Left lung (tissue), 10 donors: Measurements from ENCODE around the gene WWTR1. TPM values are rescaled to one million over a fixed set of nuclear protein-coding genes. Genes with fewer than 3 reads are reported as not detected.
A peak's percentile ranks its signal among the peaks of the same experiment; 100 is the strongest.

Experiments used
- ATAC-seq: fragments of 200-7000 bp; cut with Tn5 transposase; one replicate; pipeline ENCODE4 v1.9.1; 2020; ENCODE audit warnings: moderate library complexity
- DNase-seq, 4 donors: peaks; one replicate each; pipeline ENCODE4 v3.0.0-alpha.2; 2013 to 2020
- H3K27ac ChIP-seq, 2 donors: fragments of 200-600 bp; sonication (generic) in 1 of 2; one replicate each; pipeline versions ENCODE4 v1.5.0 to v1.8.0; 2020 to 2021
- H3K27me3 ChIP-seq, 2 donors: fragments of 200-600 bp; sonication (generic) in 1 of 2; one replicate each; pipeline versions ENCODE4 v1.5.0 to v1.8.0; 2020 to 2021
- H3K36me3 ChIP-seq, 2 donors: fragments of 200-600 bp; sonication (generic) in 1 of 2; one replicate each; pipeline versions ENCODE4 v1.5.0 to v1.8.0; 2020 to 2021
- H3K4me1 ChIP-seq, 2 donors: fragments of 200-600 bp; one replicate each; pipeline ENCODE4 v1.8.0; 2021
- H3K4me3 ChIP-seq, 2 donors: fragments of 200-600 bp; sonication (generic) in 1 of 2; one replicate each; pipeline versions ENCODE4 v1.5.0 to v1.8.0; 2020 to 2021; ENCODE audit warnings: mild to moderate bottlenecking in 1 of 2
- H3K9me3 ChIP-seq, 2 donors: fragments of 200-600 bp; sonication (generic) in 1 of 2; one replicate each; pipeline versions ENCODE4 v1.5.0 to v1.8.0; 2020 to 2021
- CTCF ChIP-seq, 2 donors: fragments of 200-600 bp; sonication (generic) in 1 of 2; IDR thresholded peaks; one replicate each; pipeline versions ENCODE4 v1.5.0 to v1.8.0; 2021; ENCODE audit warnings: antibody characterized with exemption in 2 of 2
- intact Hi-C, 2 donors: fragments of 100-400 bp; cut with DNase I; formaldehyde crosslinking; loops; one replicate each; pipeline versions ENCODE4 v1.11.2 to v1.14.2; 2022
- polyA plus RNA-seq, 6 donors: library from polyadenylated mRNA; unstranded; fragments of 120-200 nt; gene quantifications; one replicate each; pipeline ENCODE4 v1.2.1, GENCODE V29; 2013; ENCODE audit not compliant: insufficient read length in 6 of 6
- total RNA-seq, 2 donors: library from RNA; stranded (reverse); fragmentation: NEBNext Ultra II Directional; extraction: Animal tissue kit (Norgen Biotek cat#: 25700); gene quantifications; one replicate each; pipeline ENCODE4 v1.2.1, GENCODE V29; 2021
- donor health status: DM: no; HTN: yes; CAD: no.
- donor health status: DM: no; HTN: no; CAD: no.

Gene WWTR1
- total and polyA plus RNA-seq, 8 donors: 74.2 to 124 (median 107) TPM

DNA sequence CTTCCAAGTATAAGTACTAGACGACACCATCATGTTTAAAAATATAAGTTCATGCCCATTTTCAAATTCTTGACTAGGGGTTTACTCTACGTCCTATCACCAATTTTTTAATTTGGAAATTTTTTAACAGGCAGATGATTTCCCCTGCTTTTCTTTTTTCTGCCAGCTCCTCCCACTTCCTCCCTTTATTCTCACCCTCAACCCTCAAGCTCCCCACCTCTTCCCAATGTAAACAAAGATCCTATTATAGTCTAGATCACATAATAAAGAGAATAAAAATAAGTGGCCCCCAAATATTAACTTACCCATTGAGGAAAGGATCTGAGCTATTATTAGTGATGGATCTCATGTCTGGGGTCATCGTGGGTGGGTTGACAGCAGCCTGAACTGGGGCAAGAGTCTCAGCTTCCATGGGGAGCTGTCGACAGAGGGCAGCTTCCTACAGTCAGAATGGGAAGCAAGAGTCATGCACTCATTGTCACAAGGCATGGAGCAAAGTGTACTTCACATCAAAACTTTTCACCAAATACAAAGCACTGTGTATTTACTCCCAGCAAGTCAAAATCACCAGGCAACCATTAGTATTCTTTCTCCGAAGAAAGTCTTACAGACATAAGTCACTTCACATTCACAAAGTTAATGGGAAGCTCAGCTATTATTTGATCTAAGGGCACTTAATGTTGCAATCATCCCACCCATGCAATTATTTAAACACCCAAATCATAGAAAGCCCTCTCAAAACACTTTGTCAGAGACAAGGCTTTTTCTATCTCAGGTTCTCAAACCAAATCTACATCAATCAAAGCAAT lies 130.1 kb downstream of the WWTR1 start:
- Histone ChIP-seq H3K4me3 (no peak overlapping the region), H3K9me3 (no peaks in the 10 kb centered on the region), H3K27ac (peak overlapping the region; percentile 68 to 83), H3K4me1 (peaks cover 8 to 20% of the 10 kb centered on the region in 2 donors), H3K27me3 (no peaks in the 10 kb centered on the region), H3K36me3 (no peaks in the 10 kb centered on the region)
- no peak for TF ChIP-seq CTCF (IDR thresholded peaks at IDR 0.05)
- peak; percentile 92 for ATAC-seq
- DNase-seq: peak in 1 of 4 donors; percentile 51
- intact Hi-C loops: loop anchor here in 1 of 2 donors (5.0 to 10.0 kb wide), 2 partner anchors 130 to 187 kb away; partner anchors contain the start of gene WWTR1

DNA sequence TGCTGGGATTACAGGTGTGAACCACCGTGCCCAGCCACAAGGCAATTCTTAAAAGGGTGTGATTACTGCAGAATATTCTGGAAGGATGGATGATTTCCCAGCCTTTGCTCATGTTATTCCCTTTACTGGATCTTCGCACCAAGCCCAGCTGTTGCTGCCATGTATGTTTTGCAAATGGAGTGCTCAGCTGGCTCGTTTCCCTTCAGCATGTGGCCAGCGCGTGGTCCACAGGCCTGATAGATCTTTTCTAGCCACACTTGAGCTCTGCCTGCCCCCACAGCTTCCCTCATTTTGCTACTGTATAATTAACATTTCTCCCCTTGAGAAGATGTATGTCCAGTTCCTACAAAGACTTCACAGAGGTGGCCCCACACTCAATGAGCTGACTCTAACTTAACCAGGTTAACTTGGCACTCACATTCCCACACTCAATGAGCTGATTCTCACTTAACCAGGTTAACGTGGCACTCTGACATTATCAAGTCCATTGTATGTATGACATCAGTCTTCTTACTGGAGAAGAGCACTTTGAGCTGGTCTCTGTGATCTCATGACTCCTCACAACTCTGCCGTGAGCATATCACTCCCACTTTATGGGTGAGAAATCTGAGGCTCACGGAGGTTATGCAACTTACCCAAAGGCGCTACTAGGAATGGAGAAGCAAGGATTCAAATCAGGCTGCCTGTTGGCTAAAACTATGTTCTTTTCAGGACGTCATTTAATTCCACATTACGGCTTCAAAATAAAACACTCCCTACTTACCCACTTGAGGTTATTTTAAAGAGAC lies 134.1 kb downstream of the WWTR1 start:
- peaks cover 7 to 20% of the 10 kb centered on the region in 2 donors for H3K4me1 ChIP-seq
- no peak overlapping the region for H3K27ac ChIP-seq
- no peak for TF ChIP-seq CTCF (IDR thresholded peaks at IDR 0.05)
- peaks cover 0 to 11% of the 10 kb centered on the region in 2 donors for H3K36me3 ChIP-seq
- intact Hi-C loops: loop anchor here in 1 of 2 donors (10.0 kb wide), 1 partner anchor 191 kb away; no protein-coding TSS in a partner anchor
- no peaks in the 10 kb centered on the region for H3K9me3 ChIP-seq
- no peak for DNase-seq
- H3K4me3 ChIP-seq: no peak overlapping the region
- H3K27me3 ChIP-seq: no peaks in the 10 kb centered on the region
- ATAC-seq: no peak

DNA sequence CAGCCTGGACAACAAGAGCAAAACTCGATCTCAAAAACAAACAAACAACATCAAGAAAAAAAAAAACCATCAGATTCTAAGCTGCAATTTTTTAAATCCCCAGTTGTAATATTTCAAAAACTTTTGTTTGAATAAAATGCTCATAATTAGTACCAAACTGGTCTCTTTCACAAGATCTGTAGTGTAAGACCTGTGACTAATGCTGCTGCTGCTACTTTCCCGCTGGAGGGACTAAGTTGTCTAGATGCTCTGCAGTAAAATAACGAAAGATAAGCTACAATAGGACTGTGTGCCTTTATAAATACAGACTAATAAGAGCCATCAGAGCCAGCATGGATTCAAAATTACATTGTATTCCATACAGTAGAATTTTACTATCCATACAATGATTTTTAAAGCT lies 137.9 kb downstream of the WWTR1 start:
- intact Hi-C loops: loop anchor here in 1 of 2 donors (10.0 kb wide), 1 partner anchor 195 kb away; no protein-coding TSS in a partner anchor
- ATAC-seq (no peak), DNase-seq (no peak)
- no peaks in the 10 kb centered on the region for H3K4me1 ChIP-seq
- H3K27ac ChIP-seq: no peak overlapping the region
- no peak for TF ChIP-seq CTCF (IDR thresholded peaks at IDR 0.05)
- peaks cover 0 to 11% of the 10 kb centered on the region in 2 donors for H3K36me3 ChIP-seq
- H3K27me3 ChIP-seq: no peaks in the 10 kb centered on the region
- no peaks in the 10 kb centered on the region for H3K9me3 ChIP-seq
- no peak overlapping the region for H3K4me3 ChIP-seq

GRCh38 chr3:149516920-149517319 lies 140.9 kb downstream of the WWTR1 start:
- DNase-seq: no peak
- intact Hi-C loops: no loop called here
- Histone ChIP-seq H3K4me1 (peaks cover 0 to 4% of the 10 kb centered on the region in 2 donors), H3K36me3 (peaks cover 0 to 11% of the 10 kb centered on the region in 2 donors), H3K4me3 (no peak overlapping the region), H3K27me3 (no peaks in the 10 kb centered on the region), H3K27ac (no peak overlapping the region), H3K9me3 (no peaks in the 10 kb centered on the region)
- no peak for ATAC-seq
- no peak for TF ChIP-seq CTCF (IDR thresholded peaks at IDR 0.05)

GRCh38 chr3:149515249-149515648 lies 142.6 kb downstream of the WWTR1 start:
- Histone ChIP-seq H3K9me3 (no peaks in the 10 kb centered on the region), H3K27ac (no peak overlapping the region), H3K27me3 (no peaks in the 10 kb centered on the region), H3K36me3 (peaks cover 0 to 8% of the 10 kb centered on the region in 2 donors), H3K4me1 (peaks cover 0 to 10% of the 10 kb centered on the region in 2 donors), H3K4me3 (no peak overlapping the region)
- intact Hi-C loops: no loop called here
- no peak for DNase-seq
- TF ChIP-seq CTCF (IDR thresholded peaks at IDR 0.05): no peak
- ATAC-seq: no peak
